Transverse colon (tissue), 3 donors: ENCODE results near the gene MEIOC.
"Not testable (repeated sequence)": the region's sequence is repeated elsewhere in the genome, so short reads cannot be mapped to it uniquely, and the experiment has no call there.

Experiments
- EP300 ChIP-seq: sonication (generic); formaldehyde crosslinking; IDR thresholded peaks from one replicate; pipeline ENCODE4 v1.6.1; 2017; ENCODE audit warnings: antibody characterized with exemption, low read depth
- POLR2A ChIP-seq: fragments of 450-650 bp; IDR thresholded peaks from one replicate; pipeline ENCODE4 v1.6.1; 2016; ENCODE audit warnings: antibody characterized with exemption, mild to moderate bottlenecking, moderate library complexity
- TF ChIP-seq, protein P1 (sequence below), 5 experiments: fragments of 200-600 bp in 3 of 5; fragments of 450-650 bp in 2 of 5; sonication (generic) in 3 of 5; IDR thresholded peaks; 1 replicate in 2 of 5; 2 replicates in 3 of 5; pipeline ENCODE4 v1.5.1; 2016 to 2017; ENCODE audit warnings: antibody characterized with exemption in 5 of 5, inconsistent platforms in 3 of 5, mild to moderate bottlenecking in 2 of 5, moderate library complexity in 1 of 5

DNA sequence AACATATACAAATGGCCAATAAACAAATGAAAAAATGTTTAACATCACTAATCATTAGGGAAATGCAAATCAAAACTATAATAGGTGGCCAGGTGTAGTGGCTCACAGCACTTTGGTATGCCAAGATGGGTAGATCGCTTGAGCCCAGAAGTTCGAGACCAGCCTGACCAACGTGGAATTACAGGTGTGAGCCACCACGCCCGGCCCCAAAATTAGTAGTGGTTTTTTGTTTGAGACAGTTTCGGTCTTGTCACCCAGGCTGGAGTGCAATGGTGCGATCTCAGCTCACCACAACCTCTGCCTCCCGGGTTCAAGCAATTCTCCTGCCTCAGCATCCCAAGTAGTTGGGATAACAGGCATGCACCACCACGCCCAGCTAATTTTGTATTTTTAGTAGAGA is 37.6 kb upstream of the MEIOC start:
- TF ChIP-seq, protein P1, sequence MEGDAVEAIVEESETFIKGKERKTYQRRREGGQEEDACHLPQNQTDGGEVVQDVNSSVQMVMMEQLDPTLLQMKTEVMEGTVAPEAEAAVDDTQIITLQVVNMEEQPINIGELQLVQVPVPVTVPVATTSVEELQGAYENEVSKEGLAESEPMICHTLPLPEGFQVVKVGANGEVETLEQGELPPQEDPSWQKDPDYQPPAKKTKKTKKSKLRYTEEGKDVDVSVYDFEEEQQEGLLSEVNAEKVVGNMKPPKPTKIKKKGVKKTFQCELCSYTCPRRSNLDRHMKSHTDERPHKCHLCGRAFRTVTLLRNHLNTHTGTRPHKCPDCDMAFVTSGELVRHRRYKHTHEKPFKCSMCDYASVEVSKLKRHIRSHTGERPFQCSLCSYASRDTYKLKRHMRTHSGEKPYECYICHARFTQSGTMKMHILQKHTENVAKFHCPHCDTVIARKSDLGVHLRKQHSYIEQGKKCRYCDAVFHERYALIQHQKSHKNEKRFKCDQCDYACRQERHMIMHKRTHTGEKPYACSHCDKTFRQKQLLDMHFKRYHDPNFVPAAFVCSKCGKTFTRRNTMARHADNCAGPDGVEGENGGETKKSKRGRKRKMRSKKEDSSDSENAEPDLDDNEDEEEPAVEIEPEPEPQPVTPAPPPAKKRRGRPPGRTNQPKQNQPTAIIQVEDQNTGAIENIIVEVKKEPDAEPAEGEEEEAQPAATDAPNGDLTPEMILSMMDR (IDR thresholded peaks at IDR 0.05): not testable (repeated sequence)
- TF ChIP-seq EP300, POLR2A: not testable (repeated sequence)
